Measurements from ENCODE around the gene HOXA7.

Gene HOXA7

DNA sequence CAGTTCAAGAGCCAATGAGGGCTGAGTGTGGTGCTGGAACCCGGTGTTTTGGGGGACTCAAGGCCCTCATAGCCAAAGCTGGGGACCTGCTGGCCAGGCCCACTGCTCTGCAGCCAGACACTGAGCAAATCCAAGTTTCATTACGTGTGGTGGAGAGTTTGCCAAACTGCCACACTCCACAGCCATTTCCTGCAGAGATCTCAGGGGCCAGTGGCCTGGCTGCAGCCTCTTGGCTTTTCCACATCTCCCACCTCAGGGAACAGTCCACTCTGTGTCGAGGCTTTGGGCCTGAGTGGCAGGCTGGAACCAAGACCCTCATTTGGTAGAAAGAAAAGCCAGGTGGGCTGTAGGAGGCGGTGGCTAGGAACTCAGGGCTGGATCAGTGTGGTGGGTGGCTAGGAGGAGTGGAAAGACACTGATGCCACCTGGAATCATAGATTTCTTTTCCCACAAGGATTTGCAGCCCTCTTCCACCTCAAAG, 25.4 kb upstream of the HOXA7 start:
- DNase-seq = no peak

DNA sequence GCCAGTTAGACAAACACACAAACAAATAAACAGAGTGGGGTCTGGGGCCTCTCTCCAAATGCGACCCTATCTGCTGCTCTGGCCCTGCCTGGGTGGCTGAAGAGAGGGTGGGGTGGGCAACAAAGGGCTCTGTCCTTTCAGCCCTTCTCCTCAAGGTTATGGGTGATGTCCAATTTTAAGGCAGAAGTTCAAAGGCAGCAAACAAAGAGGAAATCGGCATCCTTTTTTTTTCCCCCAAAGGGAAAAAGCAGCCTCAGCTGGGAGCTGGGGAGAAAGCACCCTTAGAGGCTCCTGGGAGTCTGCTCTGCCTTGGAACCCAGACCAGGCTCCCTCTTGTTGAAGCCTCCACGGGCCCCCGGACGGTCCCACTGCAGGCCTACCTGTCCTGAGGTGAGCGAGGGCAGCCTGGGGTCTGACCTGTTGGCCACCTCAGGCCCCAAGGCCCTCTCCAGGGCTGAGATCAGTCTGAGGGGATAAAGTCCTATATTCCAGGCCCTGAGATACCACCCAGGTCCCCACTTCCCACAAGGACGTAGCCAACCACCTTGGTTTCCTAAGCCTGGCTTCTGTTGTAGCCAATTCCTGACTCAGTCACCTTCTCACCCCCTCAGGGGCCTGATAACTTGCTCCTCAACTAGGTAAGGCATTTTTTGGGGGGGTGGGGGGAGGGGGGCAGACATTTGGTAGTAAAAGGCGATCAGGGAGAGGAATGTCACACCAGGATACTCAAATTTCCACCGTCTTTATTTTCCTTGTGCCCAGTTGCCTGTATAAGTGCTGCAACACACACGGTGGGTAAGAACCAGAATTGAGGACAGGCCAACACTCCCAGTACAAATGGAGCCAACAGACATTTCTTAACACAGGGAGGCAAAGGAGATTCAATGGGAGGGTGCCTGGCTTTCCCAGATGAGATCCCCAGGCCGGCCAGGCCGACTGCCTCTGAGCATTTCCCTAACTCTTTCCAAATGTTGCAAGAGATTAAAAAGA, 24.3 kb upstream of the HOXA7 start:
- DNase-seq = no peak

DNA sequence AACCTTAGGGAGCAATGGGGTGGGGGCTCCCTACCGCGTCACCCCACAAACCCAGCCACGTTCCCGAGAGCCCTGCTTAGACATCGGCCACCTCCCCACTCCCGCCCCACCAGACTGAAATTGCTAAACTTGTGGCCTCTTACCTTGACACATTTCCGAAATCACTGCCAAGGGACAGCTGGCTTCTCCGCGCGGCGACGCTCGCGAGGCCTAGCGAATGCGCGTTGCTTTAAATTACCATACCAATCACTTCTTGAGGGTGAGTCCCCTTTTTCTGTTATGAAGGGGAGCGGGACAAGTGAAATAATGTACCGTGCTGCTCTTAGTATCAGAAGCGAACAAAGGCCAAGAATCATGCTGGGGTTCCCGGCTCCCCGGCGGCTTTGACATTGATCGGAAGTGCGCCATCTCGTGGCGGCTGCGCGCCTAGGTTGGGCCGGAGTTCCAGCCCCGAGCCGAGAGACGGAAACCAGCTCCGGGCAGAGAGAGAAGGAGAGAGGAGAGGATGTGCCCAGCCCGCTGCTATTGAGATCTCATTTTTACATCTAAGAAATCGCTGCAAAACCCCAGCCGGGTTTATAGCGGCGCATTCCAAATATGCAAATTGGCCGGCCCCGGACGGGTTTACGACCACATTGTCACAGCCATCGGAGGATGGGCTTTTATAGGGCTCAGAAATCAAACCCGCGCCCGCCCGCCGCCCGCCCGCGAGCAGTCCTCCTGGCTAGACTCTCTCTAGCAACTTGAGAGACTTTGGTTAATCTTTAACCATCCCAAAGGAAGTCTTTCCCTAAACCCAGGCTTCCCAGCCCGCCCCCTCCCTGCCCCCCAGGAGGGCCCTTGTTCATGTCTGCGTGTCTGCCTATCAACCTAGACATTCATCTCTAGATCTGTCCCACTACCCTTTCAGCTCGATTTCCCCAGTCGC, 23.3 kb upstream of the HOXA7 start:
- peak in 1 of 2 donors; percentile 50 for DNase-seq

DNA sequence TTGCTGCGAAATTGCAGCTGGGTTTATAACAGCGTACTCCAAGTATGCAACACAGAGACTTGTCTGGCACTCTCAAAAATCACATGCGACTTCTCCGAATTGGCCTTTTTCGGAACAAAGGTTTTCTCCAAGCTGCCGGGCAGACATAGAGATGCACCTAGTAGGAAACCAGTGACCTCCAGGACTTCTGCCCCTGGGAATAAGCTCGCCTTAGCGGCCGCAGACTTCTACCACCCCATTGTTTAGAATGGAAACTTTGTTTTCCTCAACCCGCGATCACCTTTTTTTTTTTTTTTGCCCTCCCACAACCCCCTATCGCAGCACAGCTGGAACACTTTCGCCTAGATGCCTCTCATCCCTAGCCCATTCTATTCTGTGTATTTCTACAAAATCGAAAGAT, 22.6 kb upstream of the HOXA7 start:
- no peak for DNase-seq

DNA sequence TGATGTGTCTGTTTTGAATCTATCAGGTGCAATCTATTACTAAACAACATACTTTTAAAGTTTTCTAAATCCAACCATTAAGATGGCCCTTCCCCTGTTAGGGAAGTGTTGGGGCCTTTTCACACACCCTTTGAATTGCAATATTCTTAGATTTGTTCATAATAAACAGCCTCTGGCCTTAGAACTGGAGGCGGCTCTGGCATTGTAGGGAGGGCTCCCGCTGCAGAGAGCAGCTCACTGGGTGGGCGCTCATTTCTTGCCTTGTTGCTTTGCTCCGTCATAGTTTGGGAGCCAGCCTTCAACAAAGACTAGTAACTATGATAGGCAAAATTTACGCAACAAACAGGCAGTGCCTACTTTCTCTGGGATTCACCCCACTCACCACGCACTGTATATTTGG, 21.9 kb upstream of the HOXA7 start:
- no peak for DNase-seq

DNA sequence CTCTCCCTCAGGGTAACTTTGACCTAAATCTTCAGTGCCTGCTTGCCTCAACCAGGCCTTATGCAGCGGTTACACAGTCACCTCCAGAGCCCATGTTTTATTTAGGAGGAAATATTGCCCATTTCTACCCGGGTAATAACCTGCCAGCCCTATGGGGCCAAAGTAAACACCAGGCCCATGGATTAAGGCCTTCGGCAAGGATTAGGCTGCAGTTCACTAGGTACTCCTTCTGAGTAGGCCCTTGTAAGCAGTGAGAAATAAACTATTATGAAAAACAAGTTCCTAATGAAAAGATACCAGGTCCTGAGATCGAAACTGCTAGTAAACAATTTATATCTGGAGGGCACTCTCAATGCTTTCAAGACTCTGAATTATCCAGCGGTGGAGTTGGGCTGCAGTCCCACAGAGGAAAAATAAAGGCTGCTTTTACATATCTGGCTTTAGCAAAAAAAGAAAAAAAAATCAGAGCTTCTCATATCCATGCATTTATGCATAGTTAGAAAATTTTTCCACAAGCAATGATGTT, 21.4 kb upstream of the HOXA7 start:
- no peak for DNase-seq

DNA sequence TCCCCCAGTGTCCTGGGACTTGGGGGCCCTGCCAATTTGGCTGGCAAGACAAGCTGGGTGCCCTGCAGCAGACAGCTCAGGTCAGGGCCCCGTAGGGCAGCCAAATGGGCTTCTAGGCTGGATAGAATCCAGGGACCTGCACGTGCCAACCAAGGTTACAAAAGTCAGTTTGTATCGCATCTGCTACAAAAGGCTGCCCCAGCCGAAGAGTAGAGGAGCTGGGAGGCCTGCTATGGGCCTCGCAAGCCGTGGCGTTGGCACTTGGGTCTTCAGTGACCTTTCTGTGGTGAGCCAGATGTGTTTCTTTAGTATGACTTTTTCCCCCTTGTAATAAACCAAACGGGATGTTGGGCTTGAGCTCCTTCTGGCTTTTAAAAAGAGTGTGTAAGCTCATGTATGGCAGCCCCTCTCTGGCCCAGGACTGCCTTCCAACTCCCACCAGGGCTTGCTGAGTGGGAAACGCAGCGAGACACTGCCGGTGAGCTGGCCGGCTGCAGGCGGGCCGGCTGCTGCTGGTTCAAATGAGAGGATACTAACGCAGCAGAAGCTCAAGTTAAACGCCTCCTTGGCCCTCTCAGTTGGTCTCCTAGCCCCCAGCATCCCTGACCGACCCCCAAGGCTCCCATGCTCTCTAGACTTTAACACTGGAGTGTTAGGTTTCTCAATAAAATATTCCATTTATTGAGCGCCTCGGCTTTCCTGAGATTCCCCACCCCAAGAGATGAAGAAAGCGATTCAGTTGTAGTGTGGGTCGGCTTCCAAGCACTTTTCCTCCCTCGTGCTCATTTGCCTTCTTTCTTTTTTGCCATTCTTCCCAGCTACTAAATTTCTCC, 20.7 kb upstream of the HOXA7 start:
- no peak for DNase-seq

DNA sequence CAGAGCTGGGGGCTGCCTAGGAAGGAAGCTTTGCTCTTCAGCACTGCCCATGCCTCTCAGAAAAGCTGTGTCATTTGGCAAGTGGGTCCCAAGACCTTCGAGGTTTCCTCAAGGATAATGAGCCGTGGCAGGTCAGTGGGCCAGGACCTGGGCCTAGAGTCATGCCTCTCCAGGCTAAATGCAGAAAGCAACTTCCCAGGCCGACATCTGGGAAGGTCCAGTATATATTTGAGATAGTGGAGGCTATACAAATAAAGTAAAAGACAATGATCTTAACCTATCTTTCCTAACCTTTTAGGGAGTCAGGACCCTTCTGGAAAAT, 20.0 kb upstream of the HOXA7 start:
- DNase-seq = no peak

DNA sequence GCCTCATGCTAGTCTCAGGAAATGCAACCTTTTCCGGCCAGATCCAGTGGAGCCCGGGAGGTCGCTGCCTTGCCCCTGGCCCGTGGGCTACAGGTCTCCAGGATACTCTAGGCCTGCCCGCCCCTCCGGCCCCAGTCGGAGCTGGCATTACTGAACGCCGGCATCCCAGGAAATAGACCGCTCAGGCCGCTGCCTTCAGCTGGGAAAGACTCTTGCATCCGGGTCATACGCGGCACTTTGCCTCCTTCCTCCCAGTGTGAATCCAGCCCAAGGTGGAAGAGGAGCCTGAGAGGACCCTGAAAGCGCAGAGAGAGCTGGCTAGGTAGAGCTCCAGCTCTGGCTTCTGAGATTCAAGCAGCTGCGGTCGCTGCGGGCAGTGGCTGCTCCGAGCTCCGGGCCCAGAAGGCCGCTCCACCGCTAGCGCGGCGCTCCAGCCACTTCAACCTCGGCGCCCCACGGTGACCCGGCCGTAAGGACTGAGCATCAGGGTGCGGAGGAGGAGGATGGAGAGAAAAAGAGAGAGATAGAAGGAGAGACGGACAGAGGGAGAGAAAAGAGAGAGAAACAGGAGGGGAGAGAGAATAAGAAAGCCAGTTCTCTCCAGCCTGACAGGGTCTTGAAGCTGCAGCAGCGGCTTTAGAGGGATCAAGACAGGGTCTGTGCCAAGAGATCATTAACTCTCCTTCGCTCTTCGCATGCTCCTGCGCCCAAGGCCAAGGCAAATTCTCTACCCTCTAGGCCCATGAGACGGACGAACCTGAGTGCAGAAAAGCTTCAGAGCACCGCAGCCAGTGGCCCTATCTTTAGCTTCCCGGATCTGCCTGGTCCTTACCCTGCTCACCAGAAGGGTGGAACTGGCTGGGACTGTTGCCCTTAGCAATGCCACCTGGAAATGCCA, 19.4 kb upstream of the HOXA7 start:
- DNase-seq = no peak

DNA sequence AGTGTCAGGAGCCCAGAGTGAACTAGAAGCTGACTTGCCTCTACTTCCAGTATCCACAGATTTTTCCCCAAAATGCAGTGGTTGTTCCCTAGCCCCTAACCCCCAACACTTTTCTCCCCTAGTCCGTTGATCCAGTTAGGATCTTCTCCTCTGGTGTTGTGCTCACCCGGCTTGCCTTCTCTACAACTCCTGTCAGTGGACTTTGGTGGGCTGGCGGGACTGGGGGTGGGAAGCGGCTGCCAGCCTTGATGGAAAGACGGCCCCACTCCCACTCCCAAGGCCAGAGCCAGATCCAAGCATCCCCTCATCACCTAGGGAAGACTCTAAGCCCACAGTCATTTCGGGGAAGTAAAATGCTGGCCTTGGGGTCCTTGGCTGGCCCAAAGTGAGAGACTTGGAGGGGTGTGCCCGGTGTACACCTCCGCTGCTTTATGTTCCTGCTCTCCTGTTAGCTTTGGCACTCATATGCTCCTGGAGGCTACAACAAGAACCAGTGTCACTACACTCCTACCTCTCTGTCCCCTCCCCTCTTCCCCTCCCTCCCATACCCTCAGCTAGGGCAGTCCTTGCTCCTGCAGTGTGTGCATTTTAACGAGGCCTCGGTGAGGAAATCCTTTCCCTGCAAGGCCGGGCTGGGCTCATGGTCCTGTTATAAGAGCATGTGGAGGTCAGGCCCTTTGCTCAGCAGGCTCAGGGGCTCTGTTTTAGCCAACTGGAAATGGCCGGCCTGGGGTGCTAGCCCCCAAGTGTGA, 18.6 kb upstream of the HOXA7 start:
- no peak for DNase-seq

DNA sequence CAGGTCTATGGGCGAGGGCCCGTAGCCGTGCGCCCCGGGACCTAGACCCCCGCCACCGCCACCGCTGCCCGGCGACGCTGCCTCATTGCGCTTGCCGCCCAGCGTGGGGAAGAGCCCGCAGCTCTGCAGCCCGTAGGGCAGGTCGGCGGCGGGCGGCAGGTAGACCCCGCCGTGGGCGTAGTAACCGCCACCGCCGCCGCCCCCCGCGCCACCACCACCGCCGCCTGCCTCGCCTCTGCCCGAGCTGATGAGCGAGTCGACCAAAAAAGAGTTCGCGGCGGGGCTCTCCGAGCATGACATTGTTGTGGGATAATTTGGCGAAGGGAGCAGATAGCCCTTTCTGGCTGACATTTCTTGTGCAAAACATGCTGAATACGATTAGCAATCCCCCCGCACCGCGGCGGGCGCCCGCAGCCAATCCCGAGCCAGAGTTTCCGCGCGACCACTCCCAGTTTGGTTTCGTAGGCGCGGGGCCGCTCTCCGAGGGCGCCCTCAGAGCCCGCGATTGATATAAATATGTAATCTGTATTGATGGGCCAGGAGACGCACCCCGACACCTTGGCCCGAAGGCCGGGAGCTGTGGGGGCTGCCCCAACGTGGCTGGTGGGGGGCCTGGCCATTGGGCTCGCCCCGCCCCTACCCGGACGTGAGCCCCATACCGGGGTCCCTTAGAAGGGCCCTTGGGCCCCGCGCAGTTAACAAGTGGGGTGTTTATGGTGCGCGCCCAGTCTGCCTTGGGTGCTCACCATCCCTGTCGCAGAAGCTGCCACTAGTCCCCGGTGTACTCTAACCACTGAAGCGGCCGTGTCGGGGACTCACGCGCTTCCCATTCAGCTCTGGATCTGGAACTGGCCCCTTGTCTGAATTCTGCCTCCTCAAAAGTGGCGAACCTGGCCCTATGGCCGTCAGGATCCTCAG, 17.7 kb upstream of the HOXA7 start, which contains the start of gene HOXA10:
HOXA10 (minus strand) TSS at position 365 of the 918 bp plus-strand sequence; CDS start at position 351, 14 bp downstream.
- DNase-seq = no peak

DNA sequence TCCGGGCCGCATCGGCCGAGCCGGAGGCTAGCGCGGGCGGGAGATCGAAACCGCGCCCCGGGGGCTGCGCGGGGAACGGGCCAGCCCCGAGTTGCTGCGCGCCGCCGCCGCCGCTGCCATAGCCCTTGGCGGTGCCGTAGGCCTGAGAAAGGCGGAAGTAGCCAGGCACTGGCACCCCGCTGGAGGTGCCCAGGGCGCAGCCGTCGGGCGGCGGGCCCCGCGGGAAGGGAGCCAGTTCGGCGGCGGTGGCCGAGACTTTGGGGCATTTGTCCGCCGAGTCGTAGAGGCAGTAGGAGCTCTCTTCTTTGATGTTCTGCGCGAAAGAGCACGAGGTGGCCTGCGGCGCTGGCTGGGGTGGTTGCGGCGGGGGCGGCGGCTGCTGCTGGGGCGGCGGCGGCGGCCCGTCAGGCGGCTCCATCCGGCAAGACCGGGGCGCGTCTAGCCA, 17.1 kb upstream of the HOXA7 start:
- no peak for DNase-seq

DNA sequence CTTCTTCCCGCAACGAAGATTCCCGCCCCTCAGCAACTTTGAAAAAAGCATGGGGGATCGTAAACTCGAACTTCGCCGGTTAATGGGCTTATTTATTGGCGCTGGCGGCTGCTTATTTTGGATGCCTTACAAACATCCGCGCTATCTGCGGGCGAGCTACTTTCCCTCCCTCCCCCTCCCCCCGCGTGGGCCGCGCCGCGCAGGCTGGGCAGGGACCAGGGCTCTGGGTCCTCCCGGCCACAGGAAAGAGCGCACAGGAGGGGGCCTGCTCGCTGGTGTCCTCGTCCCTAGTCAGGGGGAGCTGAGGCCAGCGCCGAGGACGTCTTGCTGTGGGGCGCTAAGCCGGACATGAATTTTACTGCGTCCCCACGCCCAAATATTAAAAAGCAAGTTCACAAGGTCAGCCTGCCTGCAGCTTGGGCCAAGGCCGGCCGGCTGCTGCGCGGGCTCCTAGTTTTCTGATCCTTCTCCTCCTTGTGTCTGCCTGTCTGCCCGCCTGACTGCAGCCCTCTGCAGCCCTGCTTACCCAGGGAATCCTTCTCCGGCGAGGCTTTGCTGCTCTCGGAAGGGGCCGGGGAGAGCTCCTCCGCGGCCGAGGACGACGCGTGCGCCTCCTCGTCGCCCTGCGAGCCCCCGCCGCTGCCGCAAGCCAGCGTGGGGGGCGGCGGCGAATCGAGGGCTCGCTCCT, 16.5 kb upstream of the HOXA7 start:
- DNase-seq = no peak

DNA sequence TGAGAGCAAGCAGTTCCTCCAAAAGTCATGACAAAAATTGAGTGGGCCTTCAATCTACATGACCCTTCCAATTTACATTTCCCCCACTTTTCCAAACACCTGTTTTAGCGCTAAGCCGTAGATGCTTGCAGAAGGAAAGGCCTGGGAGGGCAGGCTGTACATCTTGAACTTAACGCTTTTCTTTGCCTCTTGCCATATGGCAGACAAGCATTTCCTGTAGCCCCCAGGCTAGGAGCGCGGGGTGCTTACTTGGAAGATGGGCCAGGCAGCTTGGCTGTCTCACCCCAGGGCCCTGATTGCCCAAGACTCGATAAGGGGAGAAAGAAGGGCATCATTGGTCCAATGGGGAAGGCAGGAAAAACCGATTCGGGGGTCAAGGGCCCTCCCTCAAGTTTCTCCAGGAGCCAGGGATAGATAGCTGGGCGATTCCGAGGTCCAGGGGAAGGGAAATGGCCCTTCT, 15.9 kb upstream of the HOXA7 start:
- no peak for DNase-seq

DNA sequence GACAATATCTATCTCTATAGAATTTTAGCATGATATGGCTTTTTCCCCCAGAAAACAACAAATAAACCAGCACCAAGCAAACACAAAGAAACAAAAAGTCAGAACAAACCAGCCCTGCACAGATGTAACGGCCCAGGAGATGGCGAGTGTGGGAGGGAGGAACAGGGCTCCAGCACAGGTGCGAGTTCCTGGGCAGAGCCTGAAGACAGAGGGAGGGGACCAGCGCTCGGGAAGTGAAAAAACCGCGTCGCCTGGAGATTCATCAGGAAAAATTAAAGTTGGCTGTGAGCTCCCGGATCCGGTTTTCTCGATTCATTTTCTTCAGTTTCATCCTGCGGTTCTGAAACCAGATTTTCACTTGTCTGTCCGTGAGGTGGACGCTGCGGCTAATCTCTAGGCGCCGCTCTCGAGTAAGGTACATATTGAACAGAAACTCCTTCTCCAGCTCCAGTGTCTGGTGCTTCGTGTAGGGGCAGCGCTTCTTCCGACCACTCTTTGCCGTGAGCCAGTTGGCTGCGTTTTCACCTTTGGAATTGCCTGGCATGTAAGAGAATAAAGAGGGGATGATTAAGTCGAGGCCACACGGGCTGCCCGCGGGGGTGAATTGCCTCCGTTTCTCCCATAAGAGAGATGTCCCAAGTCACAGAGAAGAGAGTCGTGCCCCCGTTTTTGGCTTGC, 15.3 kb upstream of the HOXA7 start:
- no peak for DNase-seq

DNA sequence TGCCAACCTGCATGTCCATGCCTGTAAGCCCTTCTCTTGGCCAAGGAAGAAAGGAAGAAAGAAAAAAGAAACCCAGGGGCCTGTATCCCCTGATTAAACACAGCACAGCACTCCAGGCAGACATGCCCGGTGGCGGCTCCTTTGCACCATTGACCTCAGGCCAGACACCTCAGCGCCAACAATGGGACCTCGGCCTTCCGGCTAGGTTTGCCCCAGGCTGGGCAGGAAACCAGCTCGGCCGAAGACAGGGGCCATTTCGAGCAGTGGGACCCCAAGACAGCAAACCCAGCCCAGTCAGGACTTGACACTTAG, 14.8 kb upstream of the HOXA7 start:
- no peak for DNase-seq

DNA sequence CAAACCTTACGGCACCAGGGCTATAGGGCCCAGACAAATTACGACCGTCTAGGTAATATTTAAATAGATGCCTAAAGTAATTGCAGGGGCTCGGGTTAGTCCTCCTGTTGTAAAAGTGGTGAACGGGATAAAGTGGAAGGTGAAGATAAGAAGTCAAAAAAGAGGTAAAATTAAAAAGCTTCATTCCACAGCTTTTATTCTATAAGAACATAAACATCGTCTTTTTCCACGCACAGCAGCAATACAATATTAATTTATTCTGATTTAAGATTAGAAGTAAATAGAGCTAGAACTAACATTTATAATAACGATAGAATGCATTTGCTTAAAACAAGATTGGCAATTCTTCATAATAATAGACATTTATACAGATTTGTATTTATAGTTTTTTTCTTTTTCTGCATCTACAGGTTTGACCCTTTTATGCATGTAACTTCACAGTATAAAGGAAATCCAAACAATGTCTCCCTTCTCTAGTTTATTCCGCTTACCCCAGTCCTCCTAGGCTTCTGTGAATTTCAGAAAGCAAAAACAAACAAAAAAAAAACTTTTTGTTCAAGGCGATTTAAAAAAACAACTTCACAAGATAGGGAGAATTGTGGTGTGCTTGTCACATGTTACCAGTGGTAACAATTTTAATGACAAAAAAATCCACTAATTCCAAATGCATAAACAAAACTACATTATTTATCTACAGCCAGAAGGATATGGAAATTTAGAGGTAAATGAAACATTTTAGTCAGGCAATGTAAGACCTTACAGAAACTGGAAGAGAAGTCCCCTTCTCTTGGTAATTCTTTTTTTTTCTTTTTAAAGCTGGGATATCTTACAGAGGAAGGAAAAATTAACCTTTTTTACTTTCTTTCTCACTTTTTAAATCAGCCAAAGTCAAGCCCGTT, 14.2 kb upstream of the HOXA7 start:
- no peak for DNase-seq
